H1 (cell line): ENCODE data around the gene PPP1R27. TPM values are rescaled to one million over a fixed set of nuclear protein-coding genes. Genes with fewer than 3 reads are reported as not detected.

Source experiments
- CREB1 ChIP-seq: IDR thresholded peaks from 2 replicates; pipeline ENCODE4 v1.6.1; 2012; ENCODE audit warnings: inconsistent platforms
- CTBP2 ChIP-seq: IDR thresholded peaks from 2 replicates; pipeline ENCODE4 v1.7.0; 2011; ENCODE audit warnings: borderline replicate concordance, mild to moderate bottlenecking, moderate library complexity, mixed read lengths, low read length; ENCODE audit not compliant: insufficient read depth, insufficient read length
- CTCF ChIP-seq, 3 experiments: IDR thresholded peaks; 1 replicate in 2 of 3; 2 replicates in 1 of 3; pipeline versions ENCODE4 v1.5.1 to v1.6.1; 2011; ENCODE audit warnings: low read length in 3 of 3, mild to moderate bottlenecking in 3 of 3, inconsistent platforms in 2 of 3, low read depth in 1 of 3, moderate library complexity in 1 of 3; ENCODE audit not compliant: insufficient read depth in 1 of 3; ENCODE audit errors: control extremely low read depth in 1 of 3
- E2F6 ChIP-seq: IDR thresholded peaks from 2 replicates; pipeline ENCODE4 v1.6.1; 2012; ENCODE audit warnings: inconsistent platforms
- GABPA ChIP-seq: IDR thresholded peaks from 2 replicates; pipeline ENCODE4 v1.6.1; 2011; ENCODE audit warnings: mild to moderate bottlenecking, low read length, moderate library complexity, borderline replicate concordance; ENCODE audit not compliant: insufficient read depth
- HDAC2 ChIP-seq, 2 experiments: fragments of 300-600 bp in 1 of 2; sonication (generic) in 1 of 2; IDR thresholded peaks; 2 replicates each; pipeline ENCODE4 v1.6.1; 2011 to 2012; ENCODE audit warnings: low read depth in 2 of 2, low read length in 2 of 2, mild to moderate bottlenecking in 2 of 2, moderate library complexity in 2 of 2, borderline replicate concordance in 1 of 2, inconsistent platforms in 1 of 2
- HDAC6 ChIP-seq: IDR thresholded peaks from one replicate; pipeline ENCODE4 v1.7.1; 2012; ENCODE audit warnings: low read depth, mild to moderate bottlenecking, inconsistent platforms, low read length, moderate library complexity
- JUN ChIP-seq: IDR thresholded peaks from 2 replicates; pipeline ENCODE4 v1.6.1; 2011; ENCODE audit warnings: low read depth, mild to moderate bottlenecking, improper control_type of control experiment, low read length
- MAFK ChIP-seq: IDR thresholded peaks from 2 replicates; pipeline ENCODE4 v1.6.1; 2012; ENCODE audit warnings: low read depth, mild to moderate bottlenecking, improper control_type of control experiment, low read length
- POLR2AphosphoS5 ChIP-seq: IDR thresholded peaks from 2 replicates; pipeline ENCODE4 v1.6.1; 2011; ENCODE audit warnings: low read depth, low read length
- RAD21 ChIP-seq, 2 experiments: IDR thresholded peaks in 1 of 2; conservative IDR thresholded peaks in 1 of 2; 2 replicates each; pipeline ENCODE4 v1.6.1; 2011; ENCODE audit warnings: low read depth in 2 of 2, low read length in 2 of 2, improper control_type of control experiment in 1 of 2, inconsistent platforms in 1 of 2, mild to moderate bottlenecking in 1 of 2, moderate library complexity in 1 of 2
- SAP30 ChIP-seq: fragments of 300-600 bp; sonication (generic); IDR thresholded peaks from 2 replicates; pipeline ENCODE4 v1.7.1; 2012; ENCODE audit warnings: low read length, moderate library complexity, mild to moderate bottlenecking, inconsistent platforms; ENCODE audit not compliant: insufficient read depth, insufficient replicate concordance
- SRF ChIP-seq: IDR thresholded peaks from 2 replicates; pipeline ENCODE4 v1.6.1; 2011; ENCODE audit warnings: mild to moderate bottlenecking, low read depth, low read length, moderate library complexity
- TEAD4 ChIP-seq: IDR thresholded peaks from 2 replicates; pipeline ENCODE4 v1.6.1; 2012; ENCODE audit warnings: low read depth, low read length, inconsistent platforms, mixed read lengths
- USF2 ChIP-seq: IDR thresholded peaks from 2 replicates; pipeline ENCODE4 v1.6.1; 2011; ENCODE audit warnings: low read length, improper control_type of control experiment
- YY1 ChIP-seq: IDR thresholded peaks from 2 replicates; pipeline ENCODE4 v1.6.1; 2011; ENCODE audit warnings: low read depth, mild to moderate bottlenecking, low read length
- polyA plus RNA-seq, 7 experiments: library from polyadenylated mRNA; depleted of rRNA in 3 of 7; stranded (reverse) in 5 of 7; unstranded in 2 of 7; fragments of >200 nt in 5 of 7; fragments of 200-250 nt in 2 of 7; gene quantifications; 1 replicate in 5 of 7; 2 replicates in 1 of 7; 4 replicates in 1 of 7; pipeline versions ENCODE4 v1.2.1 to v1.2.3, GENCODE V29; 2011 to 2013; ENCODE audit warnings: missing spikeins in 2 of 7, mixed read lengths in 2 of 7
- total RNA-seq: library from RNA; stranded (reverse); fragmentation: NEBNext Ultra II Directional; extraction: Animal tissue kit (Norgen Biotek cat#: 25700); gene quantifications from 2 replicates; pipeline ENCODE4 v1.2.1, GENCODE V29; 2021
- TF ChIP-seq, protein P1 (sequence below): IDR thresholded peaks from 2 replicates; pipeline ENCODE4 v1.6.1; 2011; ENCODE audit warnings: low read depth, mild to moderate bottlenecking, low read length; ENCODE audit not compliant: insufficient read depth

Gene PPP1R27
- total and polyA plus RNA-seq, 2 of the 8 experiments (the other 6 are each of a cell fraction or from before 2014, with no cell fraction given): 0.27 TPM; not detected in 1

DNA sequence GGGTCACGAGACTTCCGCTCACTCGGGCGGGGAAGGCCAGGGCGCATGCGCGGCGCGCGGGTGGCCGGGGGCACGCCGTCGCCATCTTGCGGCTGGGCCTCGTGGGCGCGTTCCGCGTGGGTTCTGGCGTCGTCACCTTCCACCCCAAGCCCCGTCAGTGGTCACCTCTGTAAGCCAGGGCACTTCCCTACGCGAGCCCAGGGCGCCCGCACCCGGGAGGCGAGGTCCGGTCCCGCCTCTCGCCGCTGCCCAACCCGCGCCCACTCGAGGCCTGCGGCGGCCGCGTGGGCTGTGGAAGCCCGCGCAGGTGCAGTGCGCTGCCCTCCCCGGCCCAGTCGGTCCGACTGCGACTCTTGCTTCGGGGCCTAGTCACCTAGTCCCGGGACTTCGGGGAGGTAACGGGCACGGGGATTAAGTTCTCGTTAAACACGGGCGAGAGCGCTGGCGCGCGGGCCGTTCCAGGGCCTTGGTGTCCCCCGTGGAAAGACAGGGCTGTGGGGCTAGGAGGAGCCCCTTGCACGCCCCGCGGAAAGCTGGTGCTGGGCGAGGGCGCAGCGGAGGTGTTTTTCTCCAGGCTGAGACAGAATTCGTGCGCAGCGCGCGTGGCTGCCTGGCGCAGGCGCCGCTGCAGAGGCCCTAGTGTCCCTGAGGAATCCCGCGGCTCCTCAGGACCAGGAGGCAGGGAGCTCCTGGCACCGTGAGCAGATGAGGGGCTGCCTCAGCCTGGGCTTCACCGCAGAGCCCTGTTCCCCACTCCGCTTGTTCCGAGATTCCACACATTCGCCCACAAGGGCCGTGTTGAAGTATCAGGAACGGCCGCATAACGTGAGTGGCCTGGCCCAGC lies 36.8 kb upstream of the PPP1R27 start (continued):
- peak; percentile 27 for TF ChIP-seq CTBP2
- TF ChIP-seq, protein P1, sequence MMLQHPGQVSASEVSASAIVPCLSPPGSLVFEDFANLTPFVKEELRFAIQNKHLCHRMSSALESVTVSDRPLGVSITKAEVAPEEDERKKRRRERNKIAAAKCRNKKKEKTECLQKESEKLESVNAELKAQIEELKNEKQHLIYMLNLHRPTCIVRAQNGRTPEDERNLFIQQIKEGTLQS: 0 out of 2 replicates have a peak, but pooled peaks have one; percentile 13
- peak in 1 of 3 experiments; percentile 2; a peak in 1 of 4 replicates for TF ChIP-seq CTCF (IDR thresholded peaks at IDR 0.05; ENCODE audit: control extremely low read depth in 1 of 3, insufficient read depth in 1 of 3, low read depth in 1 of 3, low read length in 3 of 3)
- 0 out of 2 replicates have a peak, but pooled peaks have one; percentile 73 for TF ChIP-seq CREB1
- peak; percentile 66 for TF ChIP-seq USF2
- TF ChIP-seq POLR2AphosphoS5: peak; percentile 78; the same call in 1 of the 2 replicates
- no peak for TF ChIP-seq TEAD4
- no peak for TF ChIP-seq HDAC6
- peak; percentile 83 for TF ChIP-seq E2F6
- peak in 1 of 2 experiments; percentile 97; a peak in 1 of 4 replicates for TF ChIP-seq HDAC2 (IDR thresholded peaks at IDR 0.05; ENCODE audit: borderline replicate concordance in 1 of 2, low read depth in 2 of 2, low read length in 2 of 2)
- no peak for TF ChIP-seq JUN
- TF ChIP-seq YY1: peak; percentile 89
- TF ChIP-seq SRF: no peak
- TF ChIP-seq RAD21 (IDR thresholded peaks at IDR 0.05 in 1 of 2, conservative IDR thresholded peaks at IDR 0.05 in 1 of 2; ENCODE audit: low read depth in 2 of 2, low read length in 2 of 2): no peak
- no peak for TF ChIP-seq MAFK
- TF ChIP-seq GABPA: peak; percentile 68; the same call in 1 of the 2 replicates
- no peak for TF ChIP-seq SAP30
